Neutrophil (primary cell): ENCODE measurements around the gene OVOL2.
"Not testable (repeated sequence)": the region's sequence is repeated elsewhere in the genome, so short reads cannot be mapped to it uniquely, and the experiment has no call there.

Source experiments
- H3K27ac ChIP-seq: fragments of 200-600 bp; sonication (generic); 2 replicates; pipeline ENCODE4 v1.5.1; 2016; ENCODE audit warnings: mild to moderate bottlenecking, moderate library complexity
- H3K27me3 ChIP-seq: fragments of 200-600 bp; sonication (generic); 2 replicates; pipeline ENCODE4 v1.6.0; 2016; ENCODE audit warnings: mild to moderate bottlenecking
- H3K36me3 ChIP-seq: fragments of 200-600 bp; sonication (generic); 2 replicates; pipeline ENCODE4 v1.5.1; 2017
- H3K4me1 ChIP-seq, 2 experiments: fragments of 200-600 bp in 1 of 2; sonication (generic) in 1 of 2; 1 replicate in 1 of 2; 2 replicates in 1 of 2; pipeline versions ENCODE4 v1.5.1 to v1.6.1; 2013 to 2016; ENCODE audit warnings: low read depth in 1 of 2, low read length in 1 of 2, mild to moderate bottlenecking in 1 of 2, moderate library complexity in 1 of 2; ENCODE audit not compliant: control insufficient read depth in 1 of 2, insufficient read depth in 1 of 2
- H3K4me3 ChIP-seq, 2 experiments: fragments of 200-600 bp in 1 of 2; sonication (generic) in 1 of 2; 1 replicate in 1 of 2; 2 replicates in 1 of 2; pipeline ENCODE4 v1.5.1; 2013 to 2016; ENCODE audit warnings: low read depth in 1 of 2, low read length in 1 of 2, mild to moderate bottlenecking in 1 of 2, moderate library complexity in 1 of 2
- H3K9me3 ChIP-seq: fragments of 200-600 bp; sonication (generic); 2 replicates; pipeline ENCODE4 v1.5.1; 2016
- TF ChIP-seq, protein P1 (sequence below): fragments of 200-600 bp; sonication (generic); IDR thresholded peaks from 2 replicates; pipeline ENCODE4 v1.5.1; 2016; ENCODE audit warnings: antibody characterized with exemption

Gene OVOL2

DNA sequence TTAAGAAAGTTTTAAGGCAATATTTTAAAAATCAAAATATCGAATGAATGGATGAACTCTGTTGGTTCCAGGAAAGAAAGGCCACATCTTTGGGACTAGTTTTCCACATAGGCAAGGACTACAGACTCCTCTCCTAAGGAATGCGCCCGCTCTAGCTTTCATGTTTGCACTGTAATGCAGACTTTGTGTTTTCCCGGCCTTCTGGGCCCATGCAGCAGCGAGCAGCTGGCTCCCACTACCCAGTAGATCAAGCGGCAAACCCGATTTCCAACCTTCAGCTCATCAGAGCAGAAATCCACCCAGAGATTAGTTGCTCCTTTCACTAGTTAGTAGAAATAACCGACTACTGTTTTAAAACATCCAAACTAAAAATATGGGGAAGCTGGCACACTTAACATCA lies 27.7 kb downstream of the OVOL2 start:
- Histone ChIP-seq H3K4me3 (no peak overlapping the region), H3K27me3 (no peaks in the 10 kb centered on the region), H3K36me3 (no peaks in the 10 kb centered on the region), H3K9me3 (no peaks in the 10 kb centered on the region), H3K27ac (no peak overlapping the region), H3K4me1 (no peaks in the 10 kb centered on the region)
- TF ChIP-seq, protein P1, sequence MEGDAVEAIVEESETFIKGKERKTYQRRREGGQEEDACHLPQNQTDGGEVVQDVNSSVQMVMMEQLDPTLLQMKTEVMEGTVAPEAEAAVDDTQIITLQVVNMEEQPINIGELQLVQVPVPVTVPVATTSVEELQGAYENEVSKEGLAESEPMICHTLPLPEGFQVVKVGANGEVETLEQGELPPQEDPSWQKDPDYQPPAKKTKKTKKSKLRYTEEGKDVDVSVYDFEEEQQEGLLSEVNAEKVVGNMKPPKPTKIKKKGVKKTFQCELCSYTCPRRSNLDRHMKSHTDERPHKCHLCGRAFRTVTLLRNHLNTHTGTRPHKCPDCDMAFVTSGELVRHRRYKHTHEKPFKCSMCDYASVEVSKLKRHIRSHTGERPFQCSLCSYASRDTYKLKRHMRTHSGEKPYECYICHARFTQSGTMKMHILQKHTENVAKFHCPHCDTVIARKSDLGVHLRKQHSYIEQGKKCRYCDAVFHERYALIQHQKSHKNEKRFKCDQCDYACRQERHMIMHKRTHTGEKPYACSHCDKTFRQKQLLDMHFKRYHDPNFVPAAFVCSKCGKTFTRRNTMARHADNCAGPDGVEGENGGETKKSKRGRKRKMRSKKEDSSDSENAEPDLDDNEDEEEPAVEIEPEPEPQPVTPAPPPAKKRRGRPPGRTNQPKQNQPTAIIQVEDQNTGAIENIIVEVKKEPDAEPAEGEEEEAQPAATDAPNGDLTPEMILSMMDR: no peak

DNA sequence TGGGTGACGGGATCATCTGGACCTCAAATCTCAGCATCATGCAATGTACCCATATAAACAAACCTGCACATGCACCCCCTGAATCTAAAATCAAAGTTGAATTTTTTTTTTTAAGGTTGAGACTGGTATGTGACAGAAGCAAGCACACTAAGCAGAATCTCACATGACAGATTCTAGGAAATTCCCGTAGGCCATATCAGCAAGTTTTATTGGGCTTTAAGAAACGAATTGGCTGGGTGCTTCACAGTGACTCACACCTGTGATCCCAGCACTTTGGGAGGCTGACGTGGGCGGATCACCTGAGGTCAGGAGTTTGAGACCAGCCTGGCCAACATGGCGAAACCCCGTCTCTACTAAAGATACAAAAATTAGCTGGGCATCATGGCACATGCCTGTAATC lies 30.7 kb downstream of the OVOL2 start:
- H3K4me3 ChIP-seq, H3K4me1 ChIP-seq, H3K9me3 ChIP-seq, H3K36me3 ChIP-seq, H3K27me3 ChIP-seq, H3K27ac ChIP-seq: not testable (repeated sequence)

GRCh38 chr20:18024606-18025127 lies 33.0 kb downstream of the OVOL2 start:
- Histone ChIP-seq H3K4me1 (no peaks in the 10 kb centered on the region), H3K27me3 (no peaks in the 10 kb centered on the region), H3K27ac (no peak overlapping the region), H3K4me3 (no peak overlapping the region), H3K36me3 (no peaks in the 10 kb centered on the region), H3K9me3 (no peaks in the 10 kb centered on the region)
- TF ChIP-seq, protein P1: no peak

DNA sequence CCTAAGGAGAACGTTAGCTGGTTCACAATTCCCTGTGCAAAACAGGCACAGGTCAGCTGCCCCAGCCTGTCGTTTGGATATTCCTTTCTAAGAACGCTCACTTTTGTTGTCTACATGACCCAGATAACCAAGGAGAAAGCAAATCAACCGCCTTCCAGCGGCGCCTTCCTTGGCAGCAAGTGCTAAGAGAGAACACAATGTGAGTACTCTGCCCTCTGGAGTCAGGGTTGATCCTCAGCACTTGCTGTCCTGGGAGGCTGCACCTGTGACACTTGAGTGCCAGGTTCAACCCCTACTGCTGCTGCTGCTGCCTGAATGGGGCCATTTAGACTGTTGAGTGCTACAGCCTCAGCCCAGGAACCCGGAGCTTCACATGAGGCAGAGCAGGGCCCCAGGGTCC lies 36.8 kb downstream of the OVOL2 start:
- H3K27me3 ChIP-seq: no peaks in the 10 kb centered on the region
- TF ChIP-seq, protein P1: no peak
- H3K36me3 ChIP-seq: no peaks in the 10 kb centered on the region
- no peak overlapping the region for H3K4me3 ChIP-seq
- H3K9me3 ChIP-seq: no peaks in the 10 kb centered on the region
- H3K27ac ChIP-seq: no peak overlapping the region
- H3K4me1 ChIP-seq: no peaks in the 10 kb centered on the region

- Histone ChIP-seq H3K9me3 (no peaks in the 10 kb centered on the region), H3K27ac (no peak overlapping the region), H3K4me1 (no peaks in the 10 kb centered on the region), H3K4me3 (no peak overlapping the region), H3K36me3 (no peaks in the 10 kb centered on the region), H3K27me3 (no peaks in the 10 kb centered on the region)
- TF ChIP-seq, protein P1: no peak
Measured at GRCh38 chr20:18019068-18019467, 38.6 kb downstream of the OVOL2 start.

- H3K4me1 ChIP-seq: no peaks in the 10 kb centered on the region
- no peak overlapping the region for H3K4me3 ChIP-seq
- H3K9me3 ChIP-seq: no peaks in the 10 kb centered on the region
- no peak overlapping the region for H3K27ac ChIP-seq
- TF ChIP-seq, protein P1: no peak
- H3K27me3 ChIP-seq: no peaks in the 10 kb centered on the region
- no peaks in the 10 kb centered on the region for H3K36me3 ChIP-seq
Measured at GRCh38 chr20:18018100-18018499, 39.6 kb downstream of the OVOL2 start.
